GM12891 (cell line): ENCODE data around the gene TUBB3.

ENCODE experiments used
- POLR2A ChIP-seq: IDR thresholded peaks from 2 replicates; pipeline ENCODE4 v1.6.1; 2011; ENCODE audit warnings: low read depth, low read length, control low read depth
- POLR2AphosphoS5 ChIP-seq: IDR thresholded peaks from 2 replicates; pipeline ENCODE4 v1.6.1; 2011; ENCODE audit warnings: low read depth, low read length, control low read depth

DNA sequence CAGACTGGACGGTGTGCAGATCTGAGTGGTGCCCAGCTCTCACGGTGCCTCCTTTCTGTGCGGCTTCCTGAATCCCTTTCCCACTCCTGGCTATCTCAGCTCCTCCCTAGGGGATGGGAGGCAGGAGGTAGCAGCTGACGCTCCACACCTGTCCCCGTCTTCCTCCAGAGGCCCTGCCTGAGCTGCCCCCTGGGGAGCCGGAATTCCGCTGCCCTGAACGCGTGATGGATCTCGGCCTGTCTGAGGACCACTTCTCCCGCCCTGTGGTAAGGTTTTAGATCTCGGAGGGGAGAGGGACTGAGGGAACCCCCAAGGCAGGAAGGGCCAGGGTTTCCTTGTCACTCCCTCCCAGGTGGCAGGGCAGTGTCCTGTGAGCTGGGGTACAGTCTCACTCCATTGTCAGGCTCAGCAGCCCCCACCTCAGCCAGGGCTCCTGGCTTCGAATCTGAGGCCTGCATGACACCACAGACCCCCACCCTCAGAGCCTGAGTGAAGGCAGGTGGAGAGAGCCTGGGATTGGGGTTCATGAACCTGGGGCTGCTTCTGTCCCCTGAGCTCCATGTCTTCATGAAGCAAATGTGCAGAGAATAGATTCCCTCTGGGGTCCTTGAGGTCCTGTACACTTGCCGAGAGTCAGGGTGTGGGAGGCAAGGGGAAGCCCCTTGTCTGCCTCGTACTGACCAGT, 32.0 kb downstream of the TUBB3 start:
- TF ChIP-seq POLR2AphosphoS5 (no peak), POLR2A (no peak)
